HG03521 (cell line): ENCODE measurements around the gene GEMIN2.
"Not testable (repeated sequence)": the region's sequence is repeated elsewhere in the genome, so short reads cannot be mapped to it uniquely, and the experiment has no call there.

Experiments
- ATAC-seq: cut with Tn5 transposase; IDR thresholded peaks from one replicate; pipeline ENCODE4 v1.9.1; 2021; ENCODE audit warnings: mild to moderate bottlenecking, moderate library complexity; ENCODE audit not compliant: unreplicated experiment

GEMIN2 gene

GRCh38 chr14:39114073-39114838 lies at the start of gene GEMIN2:
Gene GEMIN2, plus strand, starts transcription at chr14:39114323. Its CDS starts 16 bp downstream, at chr14:39114339.
- peak; percentile 92 for ATAC-seq

- not testable (repeated sequence) for ATAC-seq
These were observed 44.8 kb upstream of the GEMIN2 start for GRCh38 chr14:39069169-39069805.

GRCh38 chr14:39069923-39070322 lies 44.2 kb upstream of the GEMIN2 start:
- no peak for ATAC-seq

- no peak for ATAC-seq
These were observed 43.0 kb upstream of the GEMIN2 start for GRCh38 chr14:39071096-39071495.

- ATAC-seq, result no peak
These were observed 33.2 kb upstream of the GEMIN2 start for GRCh38 chr14:39080886-39081285.

GRCh38 chr14:39083127-39083526 lies 31.0 kb upstream of the GEMIN2 start:
- no peak for ATAC-seq

GRCh38 chr14:39085933-39086332 lies 28.2 kb upstream of the GEMIN2 start:
- ATAC-seq, result no peak

- no peak for ATAC-seq
These were observed 26.6 kb upstream of the GEMIN2 start for GRCh38 chr14:39087493-39087892.

- ATAC-seq, result no peak
These were observed 23.5 kb upstream of the GEMIN2 start for GRCh38 chr14:39090548-39091111.

GRCh38 chr14:39091716-39092115 lies 22.4 kb upstream of the GEMIN2 start:
- ATAC-seq, result no peak

GRCh38 chr14:39094515-39094914 lies 19.6 kb upstream of the GEMIN2 start:
- ATAC-seq, result no peak

GRCh38 chr14:39097159-39097558 lies 17.0 kb upstream of the GEMIN2 start:
- ATAC-seq, result no peak

GRCh38 chr14:39099215-39099614 lies 14.9 kb upstream of the GEMIN2 start:
- not testable (repeated sequence) for ATAC-seq

- ATAC-seq, result no peak
These were observed 14.4 kb upstream of the GEMIN2 start for GRCh38 chr14:39099748-39100147.

GRCh38 chr14:39102265-39102968 lies 11.7 kb upstream of the GEMIN2 start:
- ATAC-seq, result no peak

- ATAC-seq, result peak; percentile 93
These were observed 10.9 kb upstream of the GEMIN2 start, which contains the start of gene SEC23A for GRCh38 chr14:39102969-39103957. Gene SEC23A, minus strand, starts transcription at chr14:39103235. Its CDS starts 7,117 bp downstream, at chr14:39096118.

- ATAC-seq, result not testable (repeated sequence)
These were observed 9.9 kb upstream of the GEMIN2 start for GRCh38 chr14:39104078-39104801.

- no peak for ATAC-seq
These were observed 6.5 kb upstream of the GEMIN2 start for GRCh38 chr14:39107591-39107996.

GRCh38 chr14:39108791-39109190 lies 5.3 kb upstream of the GEMIN2 start:
- ATAC-seq, result no peak
